Hepatocyte (in vitro differentiated cells): ENCODE data around the gene CXCL12. TPM values are rescaled to one million over a fixed set of nuclear protein-coding genes. Genes with fewer than 3 reads are reported as not detected.

ENCODE experiments used
- DNase-seq: peaks from one replicate; pipeline ENCODE4 v3.0.0-alpha.2; 2016; ENCODE audit warnings: low spot score
- H2AFZ ChIP-seq: fragments of 200-600 bp; sonication (generic); 2 replicates; pipeline ENCODE4 v1.6.0; 2016; ENCODE audit warnings: antibody characterized with exemption, mild to moderate bottlenecking
- H3K27ac ChIP-seq: fragments of 200-600 bp; sonication (generic); 2 replicates; pipeline ENCODE4 v1.5.1; 2016; ENCODE audit warnings: mild to moderate bottlenecking
- H3K27me3 ChIP-seq: fragments of 200-600 bp; sonication (generic); 2 replicates; pipeline ENCODE4 v1.6.1; 2016
- H3K36me3 ChIP-seq: fragments of 200-600 bp; sonication (generic); replicated peaks from 2 replicates; pipeline ENCODE4 v1.5.1; 2016; ENCODE audit warnings: low read depth; ENCODE audit not compliant: insufficient read depth
- H3K4me1 ChIP-seq: fragments of 200-600 bp; sonication (generic); 2 replicates; pipeline ENCODE4 v1.5.1; 2016; ENCODE audit warnings: mild to moderate bottlenecking, moderate library complexity; ENCODE audit not compliant: insufficient read depth
- H3K4me2 ChIP-seq: fragments of 200-600 bp; sonication (generic); 2 replicates; pipeline ENCODE4 v1.6.0; 2016
- H3K4me3 ChIP-seq: fragments of 200-600 bp; sonication (generic); 2 replicates; pipeline ENCODE4 v1.5.1; 2016; ENCODE audit warnings: mild to moderate bottlenecking
- H3K79me2 ChIP-seq: fragments of 200-600 bp; sonication (generic); 2 replicates; pipeline ENCODE4 v1.6.0; 2017; ENCODE audit warnings: mild to moderate bottlenecking
- H3K9me2 ChIP-seq: fragments of 200-600 bp; sonication (generic); replicated peaks from 2 replicates; pipeline ENCODE4 v1.6.0; 2017; ENCODE audit warnings: mild to moderate bottlenecking; ENCODE audit not compliant: insufficient read depth
- H3K9me3 ChIP-seq: fragments of 200-600 bp; sonication (generic); 2 replicates; pipeline ENCODE4 v1.5.1; 2016; ENCODE audit warnings: low read depth, mild to moderate bottlenecking
- H4K20me1 ChIP-seq: fragments of 200-600 bp; sonication (generic); 2 replicates; pipeline ENCODE4 v1.6.0; 2016; ENCODE audit warnings: mild to moderate bottlenecking; ENCODE audit not compliant: insufficient read depth, poor library complexity, severe bottlenecking
- CTCF ChIP-seq: fragments of 200-600 bp; sonication (generic); IDR thresholded peaks from 2 replicates; pipeline ENCODE4 v1.5.1; 2016; ENCODE audit warnings: antibody characterized with exemption, mild to moderate bottlenecking; ENCODE audit not compliant: poor library complexity
- EZH2 ChIP-seq: fragments of 200-600 bp; sonication (generic); IDR thresholded peaks from 2 replicates; pipeline ENCODE4 v1.6.1; 2016; ENCODE audit warnings: antibody characterized with exemption, mild to moderate bottlenecking, borderline replicate concordance
- EZH2phosphoT487 ChIP-seq: fragments of 200-600 bp; sonication (generic); IDR thresholded peaks from one replicate; pipeline ENCODE4 v1.6.1; 2018; ENCODE audit warnings: antibody characterized with exemption, mild to moderate bottlenecking, low read depth, moderate library complexity; ENCODE audit not compliant: unreplicated experiment, severe bottlenecking
- WGBS: methylation state at CpG from one replicate; pipeline ENCODE4 v1.1.6; 2016; ENCODE audit warnings: low lambda C conversion rate; ENCODE audit errors: missing lambda C conversion rate; 5-methylcytosine and 5-hydroxymethylcytosine counted together
- polyA plus RNA-seq: library from polyadenylated mRNA; unstranded; fragments of >200 nt; fragmentation: Nextera tagmentation; extraction: Ambion mirVana; gene quantifications from 2 replicates; pipeline ENCODE4 v1.2.1, GENCODE V29; 2016
- total RNA-seq: library from RNA; depleted of rRNA; stranded (reverse); fragments of >200 nt; gene quantifications from 2 replicates; pipeline ENCODE4 v1.2.3, GENCODE V29; 2014

The CXCL12 gene
- total and polyA plus RNA-seq, 2 experiments from 2014 or later = 13.2 to 41.8 TPM

GRCh38 chr10:44373341-44373995 lies 11.4 kb downstream of the CXCL12 start:
- Histone ChIP-seq H3K9me3 (no peaks in the 10 kb centered on the region), H3K27ac (no peak overlapping the region), H3K4me3 (no peak overlapping the region), H3K4me1 (no peaks in the 10 kb centered on the region), H3K4me2 (no peak overlapping the region), H3K27me3 (peaks cover 7% of the 10 kb centered on the region), H3K9me2 (no peaks in the 10 kb centered on the region), H4K20me1 (peaks cover 4% of the 10 kb centered on the region), H2AFZ (no peak overlapping the region), H3K36me3 (no peaks in the 10 kb centered on the region), H3K79me2 (no peaks in the 10 kb centered on the region)
- 94% methylated on average over 26 of the region's 27 CpGs for WGBS
- no peak for DNase-seq
- TF ChIP-seq CTCF (no peak), EZH2 (no peak), EZH2phosphoT487 (no peak)

- Histone ChIP-seq H3K9me2 (no peaks in the 10 kb centered on the region), H3K9me3 (no peaks in the 10 kb centered on the region), H3K4me2 (no peak overlapping the region), H3K36me3 (no peaks in the 10 kb centered on the region), H3K79me2 (no peaks in the 10 kb centered on the region), H3K4me1 (no peaks in the 10 kb centered on the region), H3K4me3 (no peak overlapping the region), H2AFZ (no peak overlapping the region), H3K27me3 (peaks cover 7% of the 10 kb centered on the region), H3K27ac (no peak overlapping the region), H4K20me1 (no peaks in the 10 kb centered on the region)
- no peak for TF ChIP-seq EZH2
- TF ChIP-seq EZH2phosphoT487 = no peak
- no peak for TF ChIP-seq CTCF
- 96% methylated on average over 5 of the region's 5 CpGs for WGBS
- no peak for DNase-seq
These were observed 12.7 kb downstream of the CXCL12 start for GRCh38 chr10:44372181-44372580.

GRCh38 chr10:44370731-44371248 lies 14.1 kb downstream of the CXCL12 start:
- no peaks in the 10 kb centered on the region for H3K9me2 ChIP-seq

More at GRCh38 chr10:44370731-44371248, 14.1 kb downstream of the CXCL12 start:
- no peaks in the 10 kb centered on the region for H4K20me1 ChIP-seq
- H3K4me3 ChIP-seq = no peak overlapping the region
- 49% methylated on average over 10 of the region's 10 CpGs for WGBS
- no peaks in the 10 kb centered on the region for H3K36me3 ChIP-seq
- TF ChIP-seq EZH2 = no peak
- TF ChIP-seq CTCF = no peak
- TF ChIP-seq EZH2phosphoT487 = no peak
- no peak overlapping the region for H3K4me2 ChIP-seq
- H3K9me3 ChIP-seq = no peaks in the 10 kb centered on the region
- no peak for DNase-seq
- H3K4me1 ChIP-seq = no peaks in the 10 kb centered on the region
- H3K27me3 ChIP-seq = peaks cover 7% of the 10 kb centered on the region
- no peaks in the 10 kb centered on the region for H3K79me2 ChIP-seq
- H3K27ac ChIP-seq = no peak overlapping the region
- H2AFZ ChIP-seq = no peak overlapping the region
